Testis (tissue), 2 donors: ENCODE results near the gene GPC6.

Experiments used
- CTCF ChIP-seq, 3 experiments: fragments of 450-650 bp in 2 of 3; fragments of 200-600 bp in 1 of 3; sonication (generic) in 1 of 3; IDR thresholded peaks; one replicate each; pipeline ENCODE4 v1.5.1; 2016 to 2019; ENCODE audit warnings: antibody characterized with exemption in 3 of 3, mild to moderate bottlenecking in 2 of 3, moderate library complexity in 1 of 3
- POLR2A ChIP-seq: fragments of 450-650 bp; IDR thresholded peaks from one replicate; pipeline ENCODE4 v1.6.1; 2017; ENCODE audit warnings: antibody characterized with exemption, mild to moderate bottlenecking, moderate library complexity

GRCh38 chr13:94122300-94122915 is 895.8 kb downstream of the GPC6 start:
- TF ChIP-seq CTCF (IDR thresholded peaks at IDR 0.05), result no peak
- TF ChIP-seq POLR2A, result no peak
